KMS-11 (cell line): ENCODE data around the gene TNFRSF21.
"Not testable (repeated sequence)": the region's sequence is repeated elsewhere in the genome, so short reads cannot be mapped to it uniquely, and the experiment has no call there.

Experiments
- H2AFZ ChIP-seq: fragments of 200-600 bp; sonication (generic); 2 replicates; pipeline ENCODE4 v1.6.1; 2016; ENCODE audit warnings: antibody characterized with exemption, mixed run types, low read depth
- H3K27ac ChIP-seq: fragments of 200-600 bp; sonication (generic); 2 replicates; pipeline ENCODE4 v1.6.1; 2016; ENCODE audit warnings: mild to moderate bottlenecking, mixed run types
- H3K27me3 ChIP-seq: fragments of 200-600 bp; sonication (generic); 2 replicates; pipeline ENCODE4 v1.6.1; 2017; ENCODE audit warnings: mild to moderate bottlenecking, low read depth, mixed run types, moderate library complexity; ENCODE audit not compliant: insufficient read depth
- H3K36me3 ChIP-seq: fragments of 200-600 bp; sonication (generic); 2 replicates; pipeline ENCODE4 v1.6.1; 2017; ENCODE audit warnings: mild to moderate bottlenecking, mixed run types; ENCODE audit not compliant: insufficient read depth
- H3K4me1 ChIP-seq: fragments of 200-600 bp; sonication (generic); 2 replicates; pipeline ENCODE4 v1.6.1; 2016; ENCODE audit warnings: mild to moderate bottlenecking, low read depth, mixed run types; ENCODE audit not compliant: poor library complexity, severe bottlenecking
- H3K4me2 ChIP-seq: fragments of 200-600 bp; sonication (generic); 2 replicates; pipeline ENCODE4 v1.7.0; 2016; ENCODE audit warnings: mild to moderate bottlenecking, mixed run types
- H3K4me3 ChIP-seq: fragments of 200-600 bp; sonication (generic); IDR thresholded peaks from 2 replicates; pipeline ENCODE4 v1.6.1; 2017; ENCODE audit warnings: low read depth, low read length, mixed read lengths; ENCODE audit not compliant: insufficient read depth
- H3K79me2 ChIP-seq: fragments of 200-600 bp; sonication (generic); 2 replicates; pipeline ENCODE4 v1.6.1; 2016; ENCODE audit warnings: low read depth, mixed run types; ENCODE audit not compliant: insufficient read depth
- H3K9ac ChIP-seq: fragments of 200-600 bp; sonication (generic); 2 replicates; pipeline ENCODE4 v1.6.1; 2016; ENCODE audit warnings: mild to moderate bottlenecking, mixed run types
- H4K20me1 ChIP-seq: fragments of 200-600 bp; sonication (generic); 2 replicates; pipeline ENCODE4 v1.6.1; 2016; ENCODE audit warnings: mild to moderate bottlenecking, mixed run types; ENCODE audit not compliant: insufficient read depth
- CTCF ChIP-seq: fragments of 200-600 bp; sonication (generic); conservative IDR thresholded peaks from 2 replicates; pipeline ENCODE4 v1.6.1; 2017; ENCODE audit warnings: low read depth, mild to moderate bottlenecking, antibody characterized with exemption, low read length, moderate library complexity, mixed read lengths

The TNFRSF21 gene

GRCh38 chr6:47275640-47276039 is 34.1 kb downstream of the TNFRSF21 start:
- Histone ChIP-seq H3K9ac (no peak overlapping the region), H4K20me1 (no peaks in the 10 kb centered on the region), H3K27ac (no peak overlapping the region), H3K27me3 (no peaks in the 10 kb centered on the region), H3K36me3 (no peaks in the 10 kb centered on the region), H3K4me3 (no peak overlapping the region), H3K79me2 (no peaks in the 10 kb centered on the region), H3K4me1 (no peaks in the 10 kb centered on the region), H2AFZ (no peak overlapping the region), H3K4me2 (no peak overlapping the region)
- TF ChIP-seq CTCF: no peak

GRCh38 chr6:47275132-47275531 is 34.6 kb downstream of the TNFRSF21 start:
- H2AFZ ChIP-seq, H3K79me2 ChIP-seq, H3K4me3 ChIP-seq, H3K4me2 ChIP-seq, H3K27me3 ChIP-seq, H3K4me1 ChIP-seq, H3K9ac ChIP-seq, H4K20me1 ChIP-seq, H3K36me3 ChIP-seq, H3K27ac ChIP-seq: not testable (repeated sequence)

GRCh38 chr6:47268572-47269187 is 41.0 kb downstream of the TNFRSF21 start:
- no peaks in the 10 kb centered on the region for H3K27me3 ChIP-seq
- H3K27ac ChIP-seq: no peak overlapping the region
- no peak overlapping the region for H3K4me3 ChIP-seq
- no peaks in the 10 kb centered on the region for H3K4me1 ChIP-seq
- H3K4me2 ChIP-seq: no peak overlapping the region
- no peaks in the 10 kb centered on the region for H3K36me3 ChIP-seq
- TF ChIP-seq CTCF: no peak
- H2AFZ ChIP-seq: no peak overlapping the region
- H3K9ac ChIP-seq: no peak overlapping the region
- no peaks in the 10 kb centered on the region for H3K79me2 ChIP-seq
- no peaks in the 10 kb centered on the region for H4K20me1 ChIP-seq

- no peak for TF ChIP-seq CTCF
- H3K79me2 ChIP-seq: no peaks in the 10 kb centered on the region
These were observed 42.4 kb downstream of the TNFRSF21 start for GRCh38 chr6:47267301-47267700.

GRCh38 chr6:47265971-47266370 is 43.7 kb downstream of the TNFRSF21 start:
- Histone ChIP-seq H2AFZ (no peak overlapping the region), H3K4me2 (no peak overlapping the region), H3K4me1 (no peaks in the 10 kb centered on the region), H3K27me3 (no peaks in the 10 kb centered on the region), H4K20me1 (no peaks in the 10 kb centered on the region), H3K79me2 (no peaks in the 10 kb centered on the region), H3K27ac (no peak overlapping the region), H3K9ac (no peak overlapping the region), H3K36me3 (no peaks in the 10 kb centered on the region), H3K4me3 (no peak overlapping the region)
- TF ChIP-seq CTCF: no peak

More at GRCh38 chr6:47267301-47267700, 42.4 kb downstream of the TNFRSF21 start:
- Histone ChIP-seq H3K9ac (no peak overlapping the region), H3K4me2 (no peak overlapping the region), H3K36me3 (no peaks in the 10 kb centered on the region), H4K20me1 (no peaks in the 10 kb centered on the region), H3K4me1 (no peaks in the 10 kb centered on the region), H3K4me3 (no peak overlapping the region), H3K27me3 (no peaks in the 10 kb centered on the region), H2AFZ (no peak overlapping the region), H3K27ac (no peak overlapping the region)
